BJ (cell line): Measurements from ENCODE around the gene H6PD. TPM values are rescaled to one million over a fixed set of nuclear protein-coding genes. Genes with fewer than 3 reads are reported as not detected.

Experiments
- CTCF ChIA-PET: fragments of 350-600 bp; formaldehyde crosslinking; extraction: SDS; loops from one replicate; lab custom pipeline; 2021; ENCODE audit warnings: antibody characterized with exemption, inconsistent platforms; lab: Yijun Ruan, JAX
- POLR2A ChIA-PET: fragments of 300-600 bp; sonication (Branson Sonifier 250); formaldehyde crosslinking; extraction: SDS; loops from one replicate; lab custom pipeline; 2021; ENCODE audit warnings: antibody characterized with exemption; lab: Charles Lee
- DNase-seq: peaks from one replicate; pipeline ENCODE4 v3.0.0-alpha.2; 2011; ENCODE audit warnings: low read depth
- H3K27me3 ChIP-seq: 2 replicates; pipeline ENCODE4 v1.6.0; 2011; ENCODE audit warnings: low read length; ENCODE audit not compliant: control insufficient read depth, insufficient read depth
- H3K36me3 ChIP-seq: 2 replicates; pipeline ENCODE4 v1.5.1; 2011; ENCODE audit warnings: low read length; ENCODE audit not compliant: control insufficient read depth, insufficient read depth
- H3K4me3 ChIP-seq: 2 replicates; pipeline ENCODE4 v1.5.1; 2011; ENCODE audit warnings: low read depth, mild to moderate bottlenecking, control low read depth, low read length
- polyA plus RNA-seq: library from polyadenylated mRNA; depleted of rRNA; stranded (reverse); fragments of >200 nt; gene quantifications from 2 replicates; pipeline ENCODE4 v1.2.3, GENCODE V29; 2011
- TF ChIP-seq, protein P1 (sequence below): IDR thresholded peaks from 2 replicates; pipeline ENCODE4 v1.5.1; 2011; ENCODE audit warnings: low read depth, mild to moderate bottlenecking, control low read depth, inconsistent platforms, low read length, moderate library complexity; ENCODE audit not compliant: insufficient read depth

H6PD gene
- polyA plus RNA-seq, 1 experiment = 16.6 TPM

- TF ChIP-seq, protein P1, sequence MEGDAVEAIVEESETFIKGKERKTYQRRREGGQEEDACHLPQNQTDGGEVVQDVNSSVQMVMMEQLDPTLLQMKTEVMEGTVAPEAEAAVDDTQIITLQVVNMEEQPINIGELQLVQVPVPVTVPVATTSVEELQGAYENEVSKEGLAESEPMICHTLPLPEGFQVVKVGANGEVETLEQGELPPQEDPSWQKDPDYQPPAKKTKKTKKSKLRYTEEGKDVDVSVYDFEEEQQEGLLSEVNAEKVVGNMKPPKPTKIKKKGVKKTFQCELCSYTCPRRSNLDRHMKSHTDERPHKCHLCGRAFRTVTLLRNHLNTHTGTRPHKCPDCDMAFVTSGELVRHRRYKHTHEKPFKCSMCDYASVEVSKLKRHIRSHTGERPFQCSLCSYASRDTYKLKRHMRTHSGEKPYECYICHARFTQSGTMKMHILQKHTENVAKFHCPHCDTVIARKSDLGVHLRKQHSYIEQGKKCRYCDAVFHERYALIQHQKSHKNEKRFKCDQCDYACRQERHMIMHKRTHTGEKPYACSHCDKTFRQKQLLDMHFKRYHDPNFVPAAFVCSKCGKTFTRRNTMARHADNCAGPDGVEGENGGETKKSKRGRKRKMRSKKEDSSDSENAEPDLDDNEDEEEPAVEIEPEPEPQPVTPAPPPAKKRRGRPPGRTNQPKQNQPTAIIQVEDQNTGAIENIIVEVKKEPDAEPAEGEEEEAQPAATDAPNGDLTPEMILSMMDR = no peak
- CTCF ChIA-PET = interaction anchor here (1.1 kb wide), 1 partner anchor 11 kb away, joined by 3 read pairs; no protein-coding TSS in a partner anchor
- H3K27me3 ChIP-seq = no peaks in the 10 kb centered on the region
Measured at GRCh38 chr1:9191231-9191630, 43.3 kb upstream of the H6PD start.

DNA sequence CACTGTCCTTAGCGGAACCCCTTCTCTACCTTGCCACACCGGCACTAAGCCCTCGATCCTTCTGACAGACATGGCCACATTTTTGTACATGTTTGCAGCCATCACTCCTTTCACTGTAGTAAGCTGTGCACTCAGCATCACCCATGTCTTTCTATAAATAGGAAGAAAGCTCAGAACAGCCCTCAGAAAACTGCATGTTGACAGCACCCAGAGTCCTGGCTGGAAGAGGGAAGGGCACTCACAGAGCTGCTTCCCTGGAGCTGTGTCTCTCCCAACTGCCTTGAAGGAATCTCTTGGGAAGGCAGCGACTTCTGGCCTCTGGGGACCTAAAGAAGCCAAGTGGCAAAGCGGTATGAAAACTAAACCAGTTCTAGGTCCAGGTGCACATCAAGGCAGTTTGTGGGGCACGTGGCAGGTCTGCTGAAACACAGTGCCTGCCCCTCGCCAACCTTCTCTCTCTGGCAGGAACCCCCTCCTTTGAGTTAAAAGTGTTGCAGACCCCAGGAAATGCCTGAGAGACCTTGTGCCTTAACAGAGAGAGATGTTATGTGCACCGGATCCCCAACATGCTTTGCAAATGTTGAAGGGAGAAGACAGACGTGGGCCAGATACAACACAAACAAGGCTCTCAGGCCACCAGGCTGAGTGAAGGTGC is 41.9 kb upstream of the H6PD start:
- ChIA-PET CTCF (no interaction called here), POLR2A (no interaction called here)

More at GRCh38 chr1:9191231-9191630, 43.3 kb upstream of the H6PD start:
- POLR2A ChIA-PET = no interaction called here
- no peaks in the 10 kb centered on the region for H3K36me3 ChIP-seq
- no peak for DNase-seq
- H3K4me3 ChIP-seq = no peak overlapping the region

DNA sequence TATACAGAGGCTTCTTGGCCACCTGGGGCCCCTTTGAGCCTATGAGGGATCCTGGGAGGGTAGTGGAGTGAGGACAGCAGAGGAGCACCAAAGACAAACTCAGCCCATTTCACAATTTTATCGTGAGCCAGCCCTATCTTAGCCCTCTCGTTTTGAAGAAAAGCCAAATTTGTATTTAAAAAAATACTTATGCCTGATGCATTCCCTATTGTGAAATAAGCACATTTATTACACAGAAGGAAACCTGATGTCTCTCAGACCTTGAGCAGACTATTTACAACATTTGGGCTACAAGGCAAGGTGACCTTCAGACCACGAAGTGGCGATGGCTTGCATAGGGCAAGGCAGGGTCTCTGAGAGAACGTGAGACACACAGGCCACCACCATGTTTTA is 41.3 kb upstream of the H6PD start:
- ChIA-PET CTCF (no interaction called here), POLR2A (no interaction called here)
- TF ChIP-seq, protein P1 = no peak
- Histone ChIP-seq H3K4me3 (no peak overlapping the region), H3K27me3 (peaks cover 3% of the 10 kb centered on the region), H3K36me3 (no peaks in the 10 kb centered on the region)
- DNase-seq = no peak

More for the DNA sequence above, 41.9 kb upstream of the H6PD start:
- Histone ChIP-seq H3K27me3 (no peaks in the 10 kb centered on the region; the same call in 1 of the 2 replicates), H3K36me3 (no peaks in the 10 kb centered on the region), H3K4me3 (no peak overlapping the region)
- DNase-seq = no peak
- TF ChIP-seq, protein P1 = no peak

DNA sequence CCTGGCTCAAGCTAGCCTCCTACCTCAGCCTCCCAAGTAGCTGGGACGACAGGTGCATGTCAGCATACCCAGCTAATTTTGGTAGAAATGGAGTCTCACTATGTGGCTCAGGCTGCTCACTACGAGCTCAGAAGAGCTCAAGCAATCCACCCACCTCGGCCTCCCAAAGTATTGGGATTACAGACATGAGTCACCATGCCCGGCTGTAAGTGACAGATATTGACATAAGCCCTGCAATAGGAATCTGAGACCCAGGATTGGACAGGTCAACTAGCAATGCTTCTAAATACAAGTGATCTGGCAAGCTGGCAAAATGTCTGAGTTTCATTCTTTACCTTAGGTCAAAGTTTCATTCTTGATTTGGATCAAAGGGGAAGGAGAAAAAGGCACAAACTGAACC is 40.5 kb upstream of the H6PD start:
- Histone ChIP-seq H3K4me3 (no peak overlapping the region), H3K36me3 (no peaks in the 10 kb centered on the region), H3K27me3 (peaks cover 3% of the 10 kb centered on the region)
- POLR2A ChIA-PET = no interaction called here
- CTCF ChIA-PET = interaction anchor here (1.0 kb wide), 1 partner anchor 13 kb away, joined by 3 read pairs; no protein-coding TSS in a partner anchor
- TF ChIP-seq, protein P1 = no peak
- no peak for DNase-seq

- POLR2A ChIA-PET = no interaction called here
- CTCF ChIA-PET = interaction anchor here (0.6 to 4.1 kb wide), 13 partner anchors 10 to 181 kb away, joined by 3 to 30 read pairs (median 6); partner anchors contain the start of genes GPR157 and H6PD
- no peak overlapping the region for H3K4me3 ChIP-seq
Measured at GRCh38 chr1:9195651-9196050, 38.9 kb upstream of the H6PD start.

More at GRCh38 chr1:9195651-9196050, 38.9 kb upstream of the H6PD start:
- TF ChIP-seq, protein P1 = no peak
- DNase-seq = no peak
- peaks cover 3% of the 10 kb centered on the region for H3K27me3 ChIP-seq
- no peaks in the 10 kb centered on the region for H3K36me3 ChIP-seq
